Neural cell (in vitro differentiated cells): ENCODE results near the gene CAMKMT. TPM values are rescaled to one million over a fixed set of nuclear protein-coding genes. Genes with fewer than 3 reads are reported as not detected.
A peak's percentile ranks its signal among the peaks of the same experiment; 100 is the strongest.

Experiments
- H2AFZ ChIP-seq: fragments of 200-600, 300-800 bp; sonication (generic), shearing (Covaris generic); 2 replicates; pipeline ENCODE4 v1.6.0; 2014; ENCODE audit warnings: low read depth, mild to moderate bottlenecking, antibody characterized with exemption, low read length, moderate library complexity
- H3F3A ChIP-seq: fragments of 200-600 bp; shearing (Covaris generic); 2 replicates; pipeline ENCODE4 v1.6.1; 2016; ENCODE audit warnings: mild to moderate bottlenecking, moderate library complexity, mixed read lengths, antibody characterized with exemption, low read length; ENCODE audit not compliant: insufficient read depth, poor library complexity, severe bottlenecking
- H3K27ac ChIP-seq: fragments of 200-600, 300-800 bp; sonication (generic), shearing (Covaris generic); 2 replicates; pipeline ENCODE4 v1.5.1; 2014; ENCODE audit warnings: mild to moderate bottlenecking, low read length, moderate library complexity
- H3K27me3 ChIP-seq: fragments of 300-800, 200-600 bp; sonication (generic), shearing (Covaris generic); 2 replicates; pipeline ENCODE4 v1.6.0; 2014; ENCODE audit warnings: mild to moderate bottlenecking, low read depth, low read length, moderate library complexity; ENCODE audit not compliant: insufficient read depth
- H3K36me3 ChIP-seq: fragments of 300-800, 200-600 bp; sonication (generic), shearing (Covaris generic); 2 replicates; pipeline ENCODE4 v1.5.1; 2014; ENCODE audit warnings: mild to moderate bottlenecking, antibody characterized with exemption, low read length, moderate library complexity; ENCODE audit not compliant: insufficient read depth
- H3K4me2 ChIP-seq: fragments of 300-800, 200-600 bp; sonication (generic), shearing (Covaris generic); 2 replicates; pipeline ENCODE4 v1.6.0; 2014; ENCODE audit warnings: mild to moderate bottlenecking, low read length
- H3K4me3 ChIP-seq: fragments of 300-800, 200-600 bp; sonication (generic), shearing (Covaris generic); 2 replicates; pipeline ENCODE4 v1.5.1; 2014; ENCODE audit warnings: mild to moderate bottlenecking, low read length, moderate library complexity
- H3K79me2 ChIP-seq: fragments of 200-600 bp; shearing (Covaris generic); replicated peaks from 2 replicates; pipeline ENCODE4 v1.6.0; 2014; ENCODE audit warnings: mild to moderate bottlenecking, low read length, moderate library complexity; ENCODE audit not compliant: insufficient read depth
- H3K9ac ChIP-seq: fragments of 300-800, 200-600 bp; sonication (generic), shearing (Covaris generic); 2 replicates; pipeline ENCODE4 v1.6.1; 2016; ENCODE audit warnings: mild to moderate bottlenecking, low read length, mixed read lengths
- H3K9me2 ChIP-seq: fragments of 200-600 bp; shearing (Covaris generic); 2 replicates; pipeline ENCODE4 v1.6.1; 2016; ENCODE audit warnings: mild to moderate bottlenecking, low read length, mixed read lengths; ENCODE audit not compliant: insufficient read depth
- H3K9me3 ChIP-seq: fragments of 200-600, 300-800 bp; sonication (generic), shearing (Covaris generic); 2 replicates; pipeline ENCODE4 v1.6.1; 2016; ENCODE audit warnings: mild to moderate bottlenecking, mixed run types, low read length, moderate library complexity, mixed read lengths
- H4K20me1 ChIP-seq: fragments of 200-600 bp; shearing (Covaris generic); 2 replicates; pipeline ENCODE4 v1.6.1; 2016; ENCODE audit warnings: mild to moderate bottlenecking, mixed run types; ENCODE audit not compliant: insufficient read depth
- CTCF ChIP-seq: fragments of 450-650 bp; IDR thresholded peaks from 2 replicates; pipeline ENCODE4 v1.5.1; 2014; ENCODE audit warnings: antibody characterized with exemption, mild to moderate bottlenecking, moderate library complexity; ENCODE audit not compliant: poor library complexity, severe bottlenecking
- EP300 ChIP-seq: fragments of 450-650 bp; conservative IDR thresholded peaks from 2 replicates; pipeline ENCODE4 v1.6.1; 2014; ENCODE audit warnings: antibody characterized with exemption, mild to moderate bottlenecking, moderate library complexity; ENCODE audit not compliant: poor library complexity, severe bottlenecking
- EZH2 ChIP-seq: fragments of 200-600, 300-800 bp; shearing (Covaris generic), sonication (generic); IDR thresholded peaks from 2 replicates; pipeline ENCODE4 v1.6.1; 2014; ENCODE audit warnings: antibody characterized with exemption, low read length, borderline replicate concordance, mild to moderate bottlenecking; ENCODE audit not compliant: insufficient read depth, poor library complexity, severe bottlenecking
- MXI1 ChIP-seq: fragments of 450-650 bp; conservative IDR thresholded peaks from 2 replicates; pipeline ENCODE4 v1.6.1; 2014; ENCODE audit warnings: antibody characterized with exemption, mild to moderate bottlenecking; ENCODE audit not compliant: poor library complexity, severe bottlenecking
- POLR2AphosphoS5 ChIP-seq: IDR thresholded peaks from 2 replicates; pipeline ENCODE4 v1.6.1; 2012
- RAD21 ChIP-seq: fragments of 450-650 bp; conservative IDR thresholded peaks from 2 replicates; pipeline ENCODE4 v1.6.1; 2014; ENCODE audit warnings: antibody characterized with exemption, mild to moderate bottlenecking, moderate library complexity
- REST ChIP-seq: IDR thresholded peaks from 2 replicates; pipeline ENCODE4 v1.6.1; 2012; ENCODE audit warnings: borderline replicate concordance
- SMC3 ChIP-seq: fragments of 450-650 bp; conservative IDR thresholded peaks from 2 replicates; pipeline ENCODE4 v1.6.1; 2014; ENCODE audit warnings: antibody characterized with exemption, mild to moderate bottlenecking, moderate library complexity; ENCODE audit not compliant: poor library complexity
- TAF1 ChIP-seq: IDR thresholded peaks from 2 replicates; pipeline ENCODE4 v1.6.1; 2012; ENCODE audit warnings: low read depth
- polyA plus RNA-seq: library from polyadenylated mRNA; depleted of rRNA; stranded (reverse); fragments of >200 nt; gene quantifications from 2 replicates; pipeline ENCODE4 v1.2.3, GENCODE V29; 2014

The CAMKMT gene
- polyA plus RNA-seq, 1 donor from 2014 or later: 5.1 TPM

GRCh38 chr2:44362207-44363015, 664 bp downstream of the CAMKMT start:
- peak overlapping the region; percentile 99 for H3K9ac ChIP-seq
- TF ChIP-seq MXI1: peak; percentile 69
- no peak for TF ChIP-seq POLR2AphosphoS5
- peak overlapping the region; percentile 91 for H3K4me2 ChIP-seq
- peaks cover 2% of the 10 kb centered on the region for H4K20me1 ChIP-seq
- H3K27ac ChIP-seq: peak overlapping the region; percentile 99
- no peaks in the 10 kb centered on the region for H3K27me3 ChIP-seq
- peaks cover 38% of the 10 kb centered on the region for H3K79me2 ChIP-seq
- peaks cover 3% of the 10 kb centered on the region for H3F3A ChIP-seq
- H3K9me2 ChIP-seq: no peaks in the 10 kb centered on the region
- H3K36me3 ChIP-seq: peaks cover 5% of the 10 kb centered on the region
- H3K9me3 ChIP-seq: no peaks in the 10 kb centered on the region
- H3K4me3 ChIP-seq: peak overlapping the region; percentile 86
- H2AFZ ChIP-seq: peak overlapping the region; percentile 71

GRCh38 chr2:44364604-44365003, 2.9 kb downstream of the CAMKMT start:
- H3K79me2 ChIP-seq: peaks cover 17% of the 10 kb centered on the region
- H3K4me2 ChIP-seq: no peak overlapping the region
- H2AFZ ChIP-seq: no peak overlapping the region
- no peak overlapping the region for H3K4me3 ChIP-seq
- H3K9me2 ChIP-seq: no peaks in the 10 kb centered on the region
- H3K27me3 ChIP-seq: no peaks in the 10 kb centered on the region
- peaks cover 3% of the 10 kb centered on the region for H3F3A ChIP-seq
- H3K27ac ChIP-seq: no peak overlapping the region
- H4K20me1 ChIP-seq: no peaks in the 10 kb centered on the region
- TF ChIP-seq SMC3 (no peak), MXI1 (no peak), TAF1 (no peak), EP300 (no peak), CTCF (no peak), RAD21 (no peak), POLR2AphosphoS5 (no peak)
- no peak overlapping the region for H3K9ac ChIP-seq
- H3K36me3 ChIP-seq: no peaks in the 10 kb centered on the region
- H3K9me3 ChIP-seq: no peaks in the 10 kb centered on the region

GRCh38 chr2:44367591-44367990, 5.8 kb downstream of the CAMKMT start:
- H4K20me1 ChIP-seq: no peaks in the 10 kb centered on the region
- H3F3A ChIP-seq: no peaks in the 10 kb centered on the region
- H3K4me3 ChIP-seq: no peak overlapping the region
- no peak overlapping the region for H3K9ac ChIP-seq
- H3K79me2 ChIP-seq: no peaks in the 10 kb centered on the region
- no peaks in the 10 kb centered on the region for H3K9me3 ChIP-seq
- no peak overlapping the region for H2AFZ ChIP-seq
- no peaks in the 10 kb centered on the region for H3K27me3 ChIP-seq
- no peaks in the 10 kb centered on the region for H3K36me3 ChIP-seq
- H3K27ac ChIP-seq: no peak overlapping the region
- H3K9me2 ChIP-seq: no peaks in the 10 kb centered on the region
- no peak overlapping the region for H3K4me2 ChIP-seq
- TF ChIP-seq EP300 (no peak), POLR2AphosphoS5 (no peak), CTCF (no peak), MXI1 (no peak), EZH2 (no peak), REST (no peak), TAF1 (no peak), SMC3 (no peak), RAD21 (no peak)
